Kidney glomerular epithelial cell (primary cell): ENCODE measurements around the gene IGSF5.

Source experiments
- DNase-seq: peaks from one replicate; lab custom pipeline; 2025; lab: John Stamatoyannopoulos, UW

Gene IGSF5

DNA sequence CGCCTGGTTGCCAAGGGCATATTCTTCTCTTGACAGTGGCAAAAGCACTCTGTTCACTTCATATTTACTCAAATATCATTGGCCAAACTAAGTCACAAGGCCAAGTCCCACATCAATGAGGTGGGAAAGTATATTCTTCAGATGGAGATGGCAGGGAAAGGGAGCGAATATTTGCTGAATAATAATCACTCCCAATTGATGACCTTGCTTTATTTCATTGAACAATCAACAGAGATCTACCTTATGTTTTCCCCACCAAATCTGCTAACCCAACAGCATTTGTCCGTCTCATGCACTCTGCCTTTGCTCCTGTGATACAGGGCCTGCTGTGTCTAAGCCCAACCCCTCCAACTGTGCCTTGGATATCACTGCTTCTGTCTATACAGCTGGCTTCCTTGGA, 77.1 kb downstream of the IGSF5 start:
- DNase-seq: no peak

DNA sequence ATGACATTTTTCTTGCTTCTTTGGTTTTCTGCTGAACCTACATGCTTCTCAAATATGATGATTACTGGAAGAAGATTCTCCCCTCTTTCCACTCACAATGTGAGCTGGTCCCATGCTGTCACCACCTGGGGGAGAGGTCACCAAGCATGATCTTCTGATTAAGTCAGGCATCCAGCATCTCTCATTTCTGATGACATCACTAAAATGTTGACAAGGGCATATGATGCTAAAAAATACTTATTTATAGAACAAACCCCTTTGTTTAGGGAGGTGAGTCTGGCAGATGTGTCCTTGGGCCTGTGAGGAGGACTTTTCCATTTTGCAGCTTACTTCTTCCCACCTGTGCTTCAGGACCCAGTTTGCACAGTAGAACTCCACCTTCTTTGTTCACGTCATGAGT, 80.3 kb downstream of the IGSF5 start:
- no peak for DNase-seq

DNA sequence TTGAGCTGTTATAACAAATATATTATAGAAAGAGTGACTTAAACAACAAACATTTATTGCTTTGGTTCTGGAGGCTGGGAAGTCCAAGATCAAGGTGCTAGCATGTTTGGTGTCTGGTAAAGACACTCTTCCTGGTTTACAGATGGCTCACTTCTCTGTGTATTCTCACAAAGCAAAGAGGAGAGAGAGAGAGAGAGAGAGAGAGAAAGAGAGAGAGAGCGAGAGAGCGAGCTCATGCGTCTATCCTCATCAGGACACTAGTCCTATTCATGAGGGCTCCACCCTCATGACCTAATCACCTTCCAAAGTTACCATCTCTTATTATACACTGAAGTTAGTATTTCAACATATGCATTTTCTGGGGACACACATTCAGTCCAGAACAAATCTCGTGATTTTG, 89.6 kb downstream of the IGSF5 start:
- no peak for DNase-seq

GRCh38 chr21:39837861-39838359, 92.9 kb downstream of the IGSF5 start:
- peak; percentile 12 for DNase-seq

DNA sequence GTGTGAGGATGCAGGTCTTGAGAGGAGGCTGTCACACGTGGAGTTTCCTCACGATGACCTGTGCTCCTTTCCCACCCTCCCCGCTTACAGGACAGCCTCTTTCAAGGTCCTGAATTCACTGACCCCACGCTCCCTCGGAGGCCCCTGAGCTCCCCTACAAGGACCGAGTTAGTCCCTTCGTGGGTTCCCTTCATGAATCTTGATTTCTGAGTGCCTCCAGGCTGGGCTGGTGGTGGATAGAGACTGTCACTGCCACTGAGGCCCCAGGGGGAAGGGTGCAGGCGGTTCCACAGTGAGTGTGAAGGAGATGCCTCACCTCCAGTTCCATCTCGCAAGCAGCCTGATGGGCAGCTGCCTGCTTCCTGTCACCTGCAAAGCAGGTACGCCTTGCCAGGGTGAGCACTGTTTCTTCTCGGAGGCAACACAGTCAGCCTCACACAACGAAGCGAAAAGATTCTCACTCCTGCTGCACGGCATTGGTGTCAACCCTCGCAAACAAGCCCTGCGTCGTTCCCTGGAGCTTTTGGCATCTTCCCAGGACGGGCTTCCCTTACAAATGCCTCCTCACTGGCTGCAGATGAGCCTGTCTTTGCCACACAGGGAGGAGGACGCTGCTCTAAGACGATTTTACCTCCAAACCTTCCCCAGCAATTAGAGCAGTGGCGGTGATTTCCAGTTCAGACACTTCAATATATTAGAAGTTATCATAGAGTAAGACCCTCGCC, 95.6 kb downstream of the IGSF5 start:
- DNase-seq: no peak

- no peak for DNase-seq
Measured at GRCh38 chr21:39842741-39843459, 97.9 kb downstream of the IGSF5 start.

GRCh38 chr21:39843483-39843882, 98.5 kb downstream of the IGSF5 start:
- DNase-seq: no peak

GRCh38 chr21:39843916-39844315, 98.9 kb downstream of the IGSF5 start:
- DNase-seq: no peak

GRCh38 chr21:39845571-39846130, 100.7 kb downstream of the IGSF5 start:
- DNase-seq: no peak

- DNase-seq: no peak
Measured at GRCh38 chr21:39847877-39848276, 102.9 kb downstream of the IGSF5 start.

- no peak for DNase-seq
Measured at GRCh38 chr21:39849014-39849655, 104.2 kb downstream of the IGSF5 start.

GRCh38 chr21:39850333-39850732, 105.3 kb downstream of the IGSF5 start:
- DNase-seq: no peak

GRCh38 chr21:39851002-39851618, 106.1 kb downstream of the IGSF5 start:
- no peak for DNase-seq
